HG03066 (cell line): Measurements from ENCODE around the gene EXOC6.

Source experiments
- ATAC-seq: cut with Tn5 transposase; IDR thresholded peaks from one replicate; pipeline ENCODE4 v1.9.1; 2021; ENCODE audit warnings: low read depth; ENCODE audit not compliant: unreplicated experiment

EXOC6 gene

GRCh38 chr10:92995509-92995908 lies 147.2 kb downstream of the EXOC6 start:
- no peak for ATAC-seq

- ATAC-seq, result no peak
These were observed 149.3 kb downstream of the EXOC6 start for GRCh38 chr10:92997620-92998019.

GRCh38 chr10:92999191-92999590 lies 150.9 kb downstream of the EXOC6 start:
- ATAC-seq, result no peak

GRCh38 chr10:93006435-93007039 lies 158.2 kb downstream of the EXOC6 start:
- ATAC-seq, result no peak

GRCh38 chr10:93015722-93016121 lies 167.4 kb downstream of the EXOC6 start:
- no peak for ATAC-seq

- ATAC-seq, result no peak
These were observed 174.8 kb downstream of the EXOC6 start for GRCh38 chr10:93023013-93023650.

- ATAC-seq, result no peak
These were observed 177.8 kb downstream of the EXOC6 start for GRCh38 chr10:93026072-93026471.

GRCh38 chr10:93027508-93027907 lies 179.2 kb downstream of the EXOC6 start:
- no peak for ATAC-seq

- ATAC-seq, result no peak
These were observed 180.6 kb downstream of the EXOC6 start for GRCh38 chr10:93028883-93029282.

- ATAC-seq, result no peak
These were observed 182.1 kb downstream of the EXOC6 start for GRCh38 chr10:93030409-93030808.

- no peak for ATAC-seq
These were observed 183.9 kb downstream of the EXOC6 start for GRCh38 chr10:93032105-93032808.

- no peak for ATAC-seq
These were observed 184.5 kb downstream of the EXOC6 start for GRCh38 chr10:93032809-93033137.

GRCh38 chr10:93034426-93034825 lies 186.1 kb downstream of the EXOC6 start:
- no peak for ATAC-seq

- ATAC-seq, result no peak
These were observed 190.8 kb downstream of the EXOC6 start for GRCh38 chr10:93039110-93039509.

GRCh38 chr10:93039721-93040120 lies 191.4 kb downstream of the EXOC6 start:
- ATAC-seq, result no peak

- ATAC-seq, result no peak
These were observed 206.2 kb downstream of the EXOC6 start for GRCh38 chr10:93054486-93054885.

- ATAC-seq, result no peak
These were observed 209.8 kb downstream of the EXOC6 start for GRCh38 chr10:93058139-93058538.

GRCh38 chr10:93059975-93060886 lies 211.9 kb downstream of the EXOC6 start, which contains the start of gene CYP26C1:
TSS of gene CYP26C1 (plus strand) at chr10:93060798. CDS start at chr10:93061264, 466 bp downstream.
- no peak for ATAC-seq

- ATAC-seq, result no peak
These were observed 212.7 kb downstream of the EXOC6 start for GRCh38 chr10:93060887-93061593.
